AG04449 (cell line): ENCODE data around the gene CEACAM7.
"Not testable (repeated sequence)": the region's sequence is repeated elsewhere in the genome, so short reads cannot be mapped to it uniquely, and the experiment has no call there.

ENCODE experiments used
- CTCF ChIA-PET: fragments of 350-600 bp; formaldehyde crosslinking; extraction: SDS; loops from one replicate; lab custom pipeline; 2021; ENCODE audit warnings: antibody characterized with exemption; lab: Yijun Ruan, JAX
- POLR2A ChIA-PET: fragments of 400-600, 350-600 bp; formaldehyde crosslinking; extraction: SDS; loops from one replicate; lab custom pipeline; 2020; ENCODE audit warnings: antibody characterized with exemption, inconsistent platforms; lab: Yijun Ruan, JAX
- DNase-seq: peaks from one replicate; pipeline ENCODE4 v3.0.0-alpha.2; 2010; ENCODE audit warnings: low read depth, low spot score
- H3K4me3 ChIP-seq: 2 replicates; pipeline ENCODE4 v1.5.1; 2011; ENCODE audit warnings: low read depth, mild to moderate bottlenecking, control low read depth, low read length
- CTCF ChIP-seq: IDR thresholded peaks from one replicate; pipeline ENCODE4 v1.5.1; 2011; ENCODE audit warnings: mild to moderate bottlenecking, moderate library complexity, low read length, control low read depth, inconsistent platforms; ENCODE audit not compliant: insufficient read depth; ENCODE audit errors: missing control alignments

The CEACAM7 gene

DNA sequence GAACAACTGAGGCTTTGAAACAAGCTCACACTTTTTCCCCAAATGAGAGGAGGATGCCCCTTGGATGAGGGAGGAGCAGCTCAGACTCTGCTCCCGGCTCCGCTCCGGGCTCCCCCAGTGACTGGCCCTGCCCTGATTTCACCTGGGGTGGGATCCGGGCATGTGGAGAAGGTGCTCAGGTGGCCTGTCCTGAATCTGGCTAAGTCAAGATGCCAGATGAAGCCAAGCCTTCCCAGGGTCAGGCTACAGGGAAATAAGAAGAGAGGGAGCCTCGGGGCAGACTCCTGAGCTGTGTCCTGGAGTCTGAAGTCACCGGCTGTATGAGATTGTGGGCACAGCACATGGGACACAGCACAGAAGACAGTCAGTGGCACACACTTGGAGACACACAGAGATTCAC lies 30.7 kb upstream of the CEACAM7 start:
- no peak for DNase-seq
- ChIA-PET POLR2A (no interaction called here), CTCF (no interaction called here)
- no peak overlapping the region for H3K4me3 ChIP-seq
- TF ChIP-seq CTCF: no peak

GRCh38 chr19:41714598-41714997 lies 26.5 kb upstream of the CEACAM7 start:
- ChIA-PET POLR2A (no interaction called here), CTCF (no interaction called here)
- DNase-seq: no peak
- TF ChIP-seq CTCF: no peak
- no peak overlapping the region for H3K4me3 ChIP-seq

GRCh38 chr19:41711376-41712261 lies 23.5 kb upstream of the CEACAM7 start:
- ChIA-PET CTCF (interaction anchor here (1.5 kb wide), 1 partner anchor 69 kb away, joined by 4 read pairs; no protein-coding TSS in a partner anchor), POLR2A (no interaction called here)
- TF ChIP-seq CTCF: no peak
- no peak overlapping the region for H3K4me3 ChIP-seq
- no peak for DNase-seq

DNA sequence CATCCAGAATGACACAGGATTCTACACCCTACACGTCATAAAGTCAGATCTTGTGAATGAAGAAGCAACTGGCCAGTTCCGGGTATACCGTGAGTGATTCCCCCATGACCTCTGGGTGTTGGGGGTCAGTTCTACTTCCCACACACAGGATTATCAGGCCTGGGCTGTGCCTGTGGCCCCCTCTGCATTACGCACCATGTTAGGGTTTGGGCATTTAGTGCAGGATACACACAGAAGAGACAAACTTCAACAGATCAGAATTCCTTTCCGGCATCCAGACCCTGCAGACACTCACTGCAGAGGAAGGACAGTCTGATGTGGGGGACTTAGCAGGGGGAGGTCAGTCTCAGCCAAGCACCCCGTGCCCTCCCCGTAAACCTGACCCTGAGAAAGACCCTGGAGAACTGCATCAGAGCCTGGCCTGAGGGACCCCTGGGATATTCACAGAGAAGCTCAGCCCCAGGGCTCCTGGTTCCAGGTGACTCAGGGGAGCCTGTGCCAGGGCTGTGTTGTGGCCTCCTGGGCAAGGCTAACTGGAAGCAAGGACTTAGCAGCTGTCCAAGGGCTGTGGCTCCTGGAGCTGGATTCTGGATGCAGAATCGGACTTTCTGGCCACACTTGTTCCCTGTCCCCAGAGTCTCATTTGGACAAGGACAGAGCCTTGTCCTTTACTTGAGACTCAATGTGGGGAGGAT lies 22.0 kb upstream of the CEACAM7 start:
- ChIA-PET CTCF (interaction anchor here (0.9 to 1.6 kb wide), 2 partner anchors 43 to 75 kb away, joined by 3 read pairs; no protein-coding TSS in a partner anchor), POLR2A (no interaction called here)
- DNase-seq: no peak
- H3K4me3 ChIP-seq: no peak overlapping the region
- TF ChIP-seq CTCF: no peak

- H3K4me3 ChIP-seq, POLR2A ChIA-PET, DNase-seq: not testable (repeated sequence)
- CTCF ChIA-PET: interaction anchor here (1.6 kb wide), 1 partner anchor 44 kb away, joined by 3 read pairs; no protein-coding TSS in a partner anchor
Observed at GRCh38 chr19:41709516-41709915, 21.4 kb upstream of the CEACAM7 start.

GRCh38 chr19:41708481-41708880 lies 20.4 kb upstream of the CEACAM7 start, which contains the start of gene CEACAM5:
Gene CEACAM5, plus strand, starts transcription at chr19:41708626. Its CDS starts 106 bp downstream, at chr19:41708732.
- no peak for TF ChIP-seq CTCF
- DNase-seq: no peak
- CTCF ChIA-PET: interaction anchor here (0.8 kb wide), 1 partner anchor 11 kb away, joined by 3 read pairs; no protein-coding TSS in a partner anchor
- no peak within 1 kb of the TSS for H3K4me3 ChIP-seq
- POLR2A ChIA-PET: no interaction called here
